Spleen (tissue), 11 donors: Measurements from ENCODE around the gene ALPP. TPM values are rescaled to one million over a fixed set of nuclear protein-coding genes. Genes with fewer than 3 reads are reported as not detected.

Source experiments
- DNase-seq: peaks from one replicate; pipeline ENCODE4 v3.0.0-alpha.2; 2020
- H3K27ac ChIP-seq, 8 donors: fragments of 200-600 bp; sonication (generic) in 7 of 8; 1 replicate in 4 of 8; 2 replicates in 4 of 8; pipeline versions ENCODE4 v1.5.0 to v1.8.0; 2016 to 2021; ENCODE audit warnings: inconsistent platforms in 4 of 8, mild to moderate bottlenecking in 4 of 8, moderate library complexity in 1 of 8
- H3K27me3 ChIP-seq, 7 donors: fragments of 200-600 bp; sonication (generic) in 6 of 7; replicated peaks in 1 of 7; 1 replicate in 4 of 7; 2 replicates in 3 of 7; pipeline versions ENCODE4 v1.5.0 to v1.8.0; 2016 to 2021; ENCODE audit warnings: inconsistent platforms in 3 of 7, mild to moderate bottlenecking in 1 of 7
- H3K36me3 ChIP-seq, 6 donors: fragments of 200-600 bp; sonication (generic) in 5 of 6; 1 replicate in 4 of 6; 2 replicates in 2 of 6; pipeline versions ENCODE4 v1.5.0 to v1.8.0; 2016 to 2021; ENCODE audit warnings: inconsistent platforms in 2 of 6
- H3K4me1 ChIP-seq, 6 donors: fragments of 200-600 bp; sonication (generic) in 5 of 6; 1 replicate in 3 of 6; 2 replicates in 3 of 6; pipeline versions ENCODE4 v1.5.0 to v1.8.0; 2016 to 2021; ENCODE audit warnings: inconsistent platforms in 3 of 6
- H3K4me3 ChIP-seq, 8 donors: fragments of 200-600 bp; sonication (generic) in 7 of 8; 1 replicate in 4 of 8; 2 replicates in 4 of 8; pipeline versions ENCODE4 v1.5.0 to v1.8.0; 2016 to 2021; ENCODE audit warnings: inconsistent platforms in 4 of 8, mild to moderate bottlenecking in 4 of 8, moderate library complexity in 2 of 8
- H3K9me3 ChIP-seq, 8 donors: fragments of 200-600 bp; sonication (generic) in 7 of 8; 1 replicate in 4 of 8; 2 replicates in 4 of 8; pipeline versions ENCODE4 v1.5.0 to v1.8.0; 2016 to 2021; ENCODE audit warnings: inconsistent platforms in 4 of 8
- CTCF ChIP-seq, 11 experiments: fragments of 200-600 bp in 7 of 11; fragments of 450-650 bp in 4 of 11; sonication (generic) in 4 of 11; IDR thresholded peaks in 8 of 11; conservative IDR thresholded peaks in 3 of 11; 1 replicate in 7 of 11; 2 replicates in 4 of 11; pipeline versions ENCODE4 v1.4.0 to v1.8.0; 2016 to 2021; ENCODE audit warnings: antibody characterized with exemption in 11 of 11, inconsistent platforms in 4 of 11, mild to moderate bottlenecking in 1 of 11
- POLR2A ChIP-seq, 3 donors: fragments of 450-650 bp; IDR thresholded peaks; one replicate each; pipeline ENCODE4 v1.5.1; 2017; ENCODE audit warnings: antibody characterized with exemption in 3 of 3, mild to moderate bottlenecking in 1 of 3
- POLR2AphosphoS5 ChIP-seq, 3 donors: sonication (generic); formaldehyde crosslinking; IDR thresholded peaks; one replicate each; pipeline ENCODE4 v1.5.1; 2017; ENCODE audit warnings: antibody characterized with exemption in 3 of 3
- WGBS, 5 donors: extraction: QIAGEN DNeasy Blood & Tissue Kit in 3 of 5; methylation state at CpG; one replicate each; pipeline versions ENCODE4 v1.1.5 to v1.1.7; 2013 to 2018; 5-methylcytosine and 5-hydroxymethylcytosine counted together
- intact Hi-C: fragments of 100-400 bp; cut with DNase I; formaldehyde crosslinking; loops from one replicate; pipeline ENCODE4 v1.15.0; 2023; ENCODE audit warnings: low total_unique reads
- polyA plus RNA-seq, 3 donors: library from polyadenylated mRNA; stranded (reverse); fragments of 200-250 nt; gene quantifications; one replicate each; pipeline ENCODE4 v1.2.1, GENCODE V29; 2013
- total RNA-seq, 7 donors: library from RNA; depleted of rRNA in 3 of 7; stranded (reverse); fragments of >200 nt in 3 of 7; fragmentation: NEBNext Ultra II Directional in 4 of 7; extraction: Animal tissue kit (Norgen Biotek cat#: 25700) in 4 of 7; gene quantifications; one replicate each; pipeline versions ENCODE4 v1.1.0 to v1.2.1, GENCODE V29; 2016 to 2021
- donor health status: healthy with polysubstance abuse.
- donor health status: DM: no; HTN: no; CAD: no; lungs with moderate emphysema.
- donor health status: DM: no; HTN: no; CAD: no.
- donor health status: Bipolar disorder and iron deficiency.
- donor health status: healthy.
- donor health status: DM: no; HTN: no; CAD: no.
- donor health status: DM: yes; HTN: yes; CAD: no.

ALPP gene
- total and polyA plus RNA-seq, 10 donors: not detected

GRCh38 chr2:232372231-232373208, 6.0 kb upstream of the ALPP start:
- no peak overlapping the region for H3K27ac ChIP-seq
- H3K4me1 ChIP-seq: no peaks in the 10 kb centered on the region
- H3K9me3 ChIP-seq: no peaks in the 10 kb centered on the region
- peaks cover 0 to 11% (median 0%) of the 10 kb centered on the region in 7 donors for H3K27me3 ChIP-seq
- WGBS, 5 donors: 81 to 94% (median 84%) methylated on average over 18 of the region's 18 CpGs
- no peak overlapping the region for H3K4me3 ChIP-seq
- intact Hi-C loops: no loop called here
- no peaks in the 10 kb centered on the region for H3K36me3 ChIP-seq
- no peak for DNase-seq
- TF ChIP-seq POLR2A (IDR thresholded peaks at IDR 0.05): no peak
- no peak for TF ChIP-seq POLR2AphosphoS5 (IDR thresholded peaks at IDR 0.05)
- TF ChIP-seq CTCF (IDR thresholded peaks at IDR 0.05 in 8 of 11, conservative IDR thresholded peaks at IDR 0.05 in 3 of 11): no peak

GRCh38 chr2:232374356-232374755, 4.2 kb upstream of the ALPP start:
- TF ChIP-seq CTCF (IDR thresholded peaks at IDR 0.05 in 8 of 11, conservative IDR thresholded peaks at IDR 0.05 in 3 of 11) (no peak), POLR2AphosphoS5 (IDR thresholded peaks at IDR 0.05) (no peak), POLR2A (IDR thresholded peaks at IDR 0.05) (no peak)
- Histone ChIP-seq H3K4me3 (no peak overlapping the region), H3K27ac (no peak overlapping the region), H3K27me3 (peaks cover 0 to 8% (median 0%) of the 10 kb centered on the region in 7 donors), H3K36me3 (no peaks in the 10 kb centered on the region), H3K9me3 (no peaks in the 10 kb centered on the region), H3K4me1 (no peaks in the 10 kb centered on the region)
- no peak for DNase-seq
- 76 to 91% (median 87%) methylated on average over 1 of the region's 1 CpG for WGBS, 5 donors
- intact Hi-C loops: no loop called here

- no peaks in the 10 kb centered on the region for H3K4me1 ChIP-seq
- H3K9me3 ChIP-seq: no peaks in the 10 kb centered on the region
- H3K36me3 ChIP-seq: no peaks in the 10 kb centered on the region
- H3K27ac ChIP-seq: no peak overlapping the region
- no peak for DNase-seq
- TF ChIP-seq CTCF (IDR thresholded peaks at IDR 0.05 in 8 of 11, conservative IDR thresholded peaks at IDR 0.05 in 3 of 11) (no peak), POLR2A (IDR thresholded peaks at IDR 0.05) (no peak), POLR2AphosphoS5 (IDR thresholded peaks at IDR 0.05) (no peak)
- H3K4me3 ChIP-seq: no peak overlapping the region
- peaks cover 0 to 15% (median 0%) of the 10 kb centered on the region in 7 donors for H3K27me3 ChIP-seq
- intact Hi-C loops: no loop called here
- WGBS, 5 donors: 80 to 88% (median 85%) methylated on average over 12 of the region's 12 CpGs
These were observed 3.4 kb upstream of the ALPP start for GRCh38 chr2:232375164-232375563.

- no peak overlapping the region for H3K27ac ChIP-seq
- WGBS, 5 donors: 75 to 90% (median 86%) methylated on average over 4 of the region's 4 CpGs
- no peaks in the 10 kb centered on the region for H3K9me3 ChIP-seq
- H3K4me1 ChIP-seq: peaks cover 0 to 2% (median 0%) of the 10 kb centered on the region in 6 donors
- H3K27me3 ChIP-seq: peaks cover 0 to 23% (median 3%) of the 10 kb centered on the region in 7 donors
- intact Hi-C loops: no loop called here
- no peak overlapping the region for H3K4me3 ChIP-seq
- no peaks in the 10 kb centered on the region for H3K36me3 ChIP-seq
- DNase-seq: no peak
- TF ChIP-seq POLR2A (IDR thresholded peaks at IDR 0.05): no peak
- no peak for TF ChIP-seq CTCF (IDR thresholded peaks at IDR 0.05 in 8 of 11, conservative IDR thresholded peaks at IDR 0.05 in 3 of 11)
- TF ChIP-seq POLR2AphosphoS5 (IDR thresholded peaks at IDR 0.05): no peak
These were observed 2.3 kb upstream of the ALPP start for GRCh38 chr2:232376260-232376659.
